Fibroblast of mammary gland (primary cell): Measurements from ENCODE around the gene GAMT.

ENCODE experiments used
- DNase-seq: peaks from one replicate; pipeline ENCODE4 v3.0.0-alpha.2; 2010; ENCODE audit warnings: low read depth
- H3K4me3 ChIP-seq: 2 replicates; pipeline ENCODE4 v1.5.1; 2011; ENCODE audit warnings: low read depth, mild to moderate bottlenecking, low read length, moderate library complexity; ENCODE audit not compliant: control insufficient read depth
- CTCF ChIP-seq: conservative IDR thresholded peaks from 2 replicates; pipeline ENCODE4 v1.5.1; 2011; ENCODE audit warnings: low read depth, low read length, inconsistent platforms; ENCODE audit not compliant: control insufficient read depth, insufficient read depth

The GAMT gene

GRCh38 chr19:1377176-1377964 is 24.0 kb downstream of the GAMT start:
- H3K4me3 ChIP-seq: no peak overlapping the region
- no peak for TF ChIP-seq CTCF
- no peak for DNase-seq

- no peak overlapping the region for H3K4me3 ChIP-seq
- no peak for TF ChIP-seq CTCF
- no peak for DNase-seq
Observed at GRCh38 chr19:1376415-1376805, 24.9 kb downstream of the GAMT start.

- no peak overlapping the region for H3K4me3 ChIP-seq
- no peak for TF ChIP-seq CTCF
- DNase-seq: no peak
Observed at GRCh38 chr19:1374250-1374577, 27.1 kb downstream of the GAMT start.

GRCh38 chr19:1373534-1374249 is 27.6 kb downstream of the GAMT start:
- DNase-seq: no peak
- TF ChIP-seq CTCF: no peak
- H3K4me3 ChIP-seq: no peak overlapping the region

GRCh38 chr19:1373042-1373533 is 28.3 kb downstream of the GAMT start:
- no peak for TF ChIP-seq CTCF
- H3K4me3 ChIP-seq: no peak overlapping the region
- DNase-seq: no peak

- no peak overlapping the region for H3K4me3 ChIP-seq
- DNase-seq: no peak
- no peak for TF ChIP-seq CTCF
Observed at GRCh38 chr19:1370579-1371361, 30.6 kb downstream of the GAMT start.
